ENCODE results near the gene TMEFF2. TPM values are rescaled to one million over a fixed set of nuclear protein-coding genes. Genes with fewer than 3 reads are reported as not detected.

Gene TMEFF2
- total and polyA plus RNA-seq, 10 of the 15 experiments (the other 5 are each of a cell fraction or from before 2014, with no cell fraction given): not detected

DNA sequence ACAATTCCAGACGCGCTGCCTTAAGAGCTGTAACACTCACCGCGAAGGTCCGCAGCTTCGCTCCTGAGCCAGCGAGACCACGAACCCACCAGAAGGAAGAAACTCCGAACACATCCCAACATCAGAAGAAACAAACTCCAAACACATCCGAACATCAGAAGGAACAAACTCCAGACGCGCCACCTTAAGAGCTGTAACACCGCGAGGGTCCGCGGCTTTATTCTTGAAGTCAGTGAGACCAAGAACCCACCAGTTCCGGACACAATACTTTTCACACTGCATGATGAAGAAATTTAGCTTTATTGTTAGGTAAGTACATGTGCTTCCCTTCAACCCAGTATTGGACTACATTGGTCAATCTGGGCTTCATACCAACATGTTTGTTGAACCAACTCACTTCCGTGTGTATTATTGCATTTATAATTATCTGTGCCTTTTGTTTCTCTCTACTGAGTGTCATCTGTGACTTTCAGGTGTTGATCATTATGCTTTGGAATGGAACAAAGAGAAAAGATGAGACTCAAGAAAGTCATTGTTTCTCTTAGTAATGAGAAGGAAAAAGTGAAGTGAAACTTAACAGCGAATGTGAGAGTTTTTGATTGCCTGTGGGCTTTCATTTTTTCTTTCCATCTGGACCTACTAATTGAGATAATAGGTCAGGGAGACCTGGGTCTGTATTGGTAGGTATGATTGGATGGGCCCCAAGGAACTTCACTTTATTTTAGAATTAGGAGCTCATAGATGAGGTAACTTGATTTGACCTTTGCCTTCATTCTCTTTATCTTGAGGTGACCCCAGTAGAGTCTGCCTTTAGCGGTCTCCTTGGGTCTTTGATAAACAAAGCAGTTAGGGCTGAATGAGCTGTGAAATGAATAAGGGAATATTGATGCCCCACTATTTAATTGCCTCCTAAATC lies 271.7 kb downstream of the TMEFF2 start (continued):
- TF ChIP-seq, protein P1, sequence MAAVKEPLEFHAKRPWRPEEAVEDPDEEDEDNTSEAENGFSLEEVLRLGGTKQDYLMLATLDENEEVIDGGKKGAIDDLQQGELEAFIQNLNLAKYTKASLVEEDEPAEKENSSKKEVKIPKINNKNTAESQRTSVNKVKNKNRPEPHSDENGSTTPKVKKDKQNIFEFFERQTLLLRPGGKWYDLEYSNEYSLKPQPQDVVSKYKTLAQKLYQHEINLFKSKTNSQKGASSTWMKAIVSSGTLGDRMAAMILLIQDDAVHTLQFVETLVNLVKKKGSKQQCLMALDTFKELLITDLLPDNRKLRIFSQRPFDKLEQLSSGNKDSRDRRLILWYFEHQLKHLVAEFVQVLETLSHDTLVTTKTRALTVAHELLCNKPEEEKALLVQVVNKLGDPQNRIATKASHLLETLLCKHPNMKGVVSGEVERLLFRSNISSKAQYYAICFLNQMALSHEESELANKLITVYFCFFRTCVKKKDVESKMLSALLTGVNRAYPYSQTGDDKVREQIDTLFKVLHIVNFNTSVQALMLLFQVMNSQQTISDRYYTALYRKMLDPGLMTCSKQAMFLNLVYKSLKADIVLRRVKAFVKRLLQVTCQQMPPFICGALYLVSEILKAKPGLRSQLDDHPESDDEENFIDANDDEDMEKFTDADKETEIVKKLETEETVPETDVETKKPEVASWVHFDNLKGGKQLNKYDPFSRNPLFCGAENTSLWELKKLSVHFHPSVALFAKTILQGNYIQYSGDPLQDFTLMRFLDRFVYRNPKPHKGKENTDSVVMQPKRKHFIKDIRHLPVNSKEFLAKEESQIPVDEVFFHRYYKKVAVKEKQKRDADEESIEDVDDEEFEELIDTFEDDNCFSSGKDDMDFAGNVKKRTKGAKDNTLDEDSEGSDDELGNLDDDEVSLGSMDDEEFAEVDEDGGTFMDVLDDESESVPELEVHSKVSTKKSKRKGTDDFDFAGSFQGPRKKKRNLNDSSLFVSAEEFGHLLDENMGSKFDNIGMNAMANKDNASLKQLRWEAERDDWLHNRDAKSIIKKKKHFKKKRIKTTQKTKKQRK (IDR thresholded peaks at IDR 0.05; ENCODE audit: low read depth, low read length): no peak
- TF ChIP-seq ZNF384 (IDR thresholded peaks at IDR 0.05; ENCODE audit: borderline replicate concordance, low read depth, low read length): peak; percentile 44; the same call in 1 of the 2 replicates
- TF ChIP-seq CBFB (IDR thresholded peaks at IDR 0.05; ENCODE audit: low read depth): no peak
- TF ChIP-seq GABPA (IDR thresholded peaks at IDR 0.05; ENCODE audit: low read depth): peak; percentile 28; the same call in 1 of the 2 replicates
- no peak for TF ChIP-seq SRF (IDR thresholded peaks at IDR 0.05; ENCODE audit: low read depth in 2 of 2, low read length in 2 of 2)
- no peak for TF ChIP-seq NFXL1 (IDR thresholded peaks at IDR 0.05; ENCODE audit: borderline replicate concordance)
- TF ChIP-seq, protein P2, sequence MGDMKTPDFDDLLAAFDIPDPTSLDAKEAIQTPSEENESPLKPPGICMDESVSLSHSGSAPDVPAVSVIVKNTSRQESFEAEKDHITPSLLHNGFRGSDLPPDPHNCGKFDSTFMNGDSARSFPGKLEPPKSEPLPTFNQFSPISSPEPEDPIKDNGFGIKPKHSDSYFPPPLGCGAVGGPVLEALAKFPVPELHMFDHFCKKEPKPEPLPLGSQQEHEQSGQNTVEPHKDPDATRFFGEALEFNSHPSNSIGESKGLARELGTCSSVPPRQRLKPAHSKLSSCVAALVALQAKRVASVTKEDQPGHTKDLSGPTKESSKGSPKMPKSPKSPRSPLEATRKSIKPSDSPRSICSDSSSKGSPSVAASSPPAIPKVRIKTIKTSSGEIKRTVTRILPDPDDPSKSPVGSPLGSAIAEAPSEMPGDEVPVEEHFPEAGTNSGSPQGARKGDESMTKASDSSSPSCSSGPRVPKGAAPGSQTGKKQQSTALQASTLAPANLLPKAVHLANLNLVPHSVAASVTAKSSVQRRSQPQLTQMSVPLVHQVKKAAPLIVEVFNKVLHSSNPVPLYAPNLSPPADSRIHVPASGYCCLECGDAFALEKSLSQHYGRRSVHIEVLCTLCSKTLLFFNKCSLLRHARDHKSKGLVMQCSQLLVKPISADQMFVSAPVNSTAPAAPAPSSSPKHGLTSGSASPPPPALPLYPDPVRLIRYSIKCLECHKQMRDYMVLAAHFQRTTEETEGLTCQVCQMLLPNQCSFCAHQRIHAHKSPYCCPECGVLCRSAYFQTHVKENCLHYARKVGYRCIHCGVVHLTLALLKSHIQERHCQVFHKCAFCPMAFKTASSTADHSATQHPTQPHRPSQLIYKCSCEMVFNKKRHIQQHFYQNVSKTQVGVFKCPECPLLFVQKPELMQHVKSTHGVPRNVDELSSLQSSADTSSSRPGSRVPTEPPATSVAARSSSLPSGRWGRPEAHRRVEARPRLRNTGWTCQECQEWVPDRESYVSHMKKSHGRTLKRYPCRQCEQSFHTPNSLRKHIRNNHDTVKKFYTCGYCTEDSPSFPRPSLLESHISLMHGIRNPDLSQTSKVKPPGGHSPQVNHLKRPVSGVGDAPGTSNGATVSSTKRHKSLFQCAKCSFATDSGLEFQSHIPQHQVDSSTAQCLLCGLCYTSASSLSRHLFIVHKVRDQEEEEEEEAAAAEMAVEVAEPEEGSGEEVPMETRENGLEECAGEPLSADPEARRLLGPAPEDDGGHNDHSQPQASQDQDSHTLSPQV (IDR thresholded peaks at IDR 0.05): no peak
- TF ChIP-seq, protein P3, sequence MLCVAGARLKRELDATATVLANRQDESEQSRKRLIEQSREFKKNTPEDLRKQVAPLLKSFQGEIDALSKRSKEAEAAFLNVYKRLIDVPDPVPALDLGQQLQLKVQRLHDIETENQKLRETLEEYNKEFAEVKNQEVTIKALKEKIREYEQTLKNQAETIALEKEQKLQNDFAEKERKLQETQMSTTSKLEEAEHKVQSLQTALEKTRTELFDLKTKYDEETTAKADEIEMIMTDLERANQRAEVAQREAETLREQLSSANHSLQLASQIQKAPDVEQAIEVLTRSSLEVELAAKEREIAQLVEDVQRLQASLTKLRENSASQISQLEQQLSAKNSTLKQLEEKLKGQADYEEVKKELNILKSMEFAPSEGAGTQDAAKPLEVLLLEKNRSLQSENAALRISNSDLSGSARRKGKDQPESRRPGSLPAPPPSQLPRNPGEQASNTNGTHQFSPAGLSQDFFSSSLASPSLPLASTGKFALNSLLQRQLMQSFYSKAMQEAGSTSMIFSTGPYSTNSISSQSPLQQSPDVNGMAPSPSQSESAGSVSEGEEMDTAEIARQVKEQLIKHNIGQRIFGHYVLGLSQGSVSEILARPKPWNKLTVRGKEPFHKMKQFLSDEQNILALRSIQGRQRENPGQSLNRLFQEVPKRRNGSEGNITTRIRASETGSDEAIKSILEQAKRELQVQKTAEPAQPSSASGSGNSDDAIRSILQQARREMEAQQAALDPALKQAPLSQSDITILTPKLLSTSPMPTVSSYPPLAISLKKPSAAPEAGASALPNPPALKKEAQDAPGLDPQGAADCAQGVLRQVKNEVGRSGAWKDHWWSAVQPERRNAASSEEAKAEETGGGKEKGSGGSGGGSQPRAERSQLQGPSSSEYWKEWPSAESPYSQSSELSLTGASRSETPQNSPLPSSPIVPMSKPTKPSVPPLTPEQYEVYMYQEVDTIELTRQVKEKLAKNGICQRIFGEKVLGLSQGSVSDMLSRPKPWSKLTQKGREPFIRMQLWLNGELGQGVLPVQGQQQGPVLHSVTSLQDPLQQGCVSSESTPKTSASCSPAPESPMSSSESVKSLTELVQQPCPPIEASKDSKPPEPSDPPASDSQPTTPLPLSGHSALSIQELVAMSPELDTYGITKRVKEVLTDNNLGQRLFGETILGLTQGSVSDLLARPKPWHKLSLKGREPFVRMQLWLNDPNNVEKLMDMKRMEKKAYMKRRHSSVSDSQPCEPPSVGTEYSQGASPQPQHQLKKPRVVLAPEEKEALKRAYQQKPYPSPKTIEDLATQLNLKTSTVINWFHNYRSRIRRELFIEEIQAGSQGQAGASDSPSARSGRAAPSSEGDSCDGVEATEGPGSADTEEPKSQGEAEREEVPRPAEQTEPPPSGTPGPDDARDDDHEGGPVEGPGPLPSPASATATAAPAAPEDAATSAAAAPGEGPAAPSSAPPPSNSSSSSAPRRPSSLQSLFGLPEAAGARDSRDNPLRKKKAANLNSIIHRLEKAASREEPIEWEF (IDR thresholded peaks at IDR 0.05; ENCODE audit: insufficient replicate concordance, low read depth, low read length): peak; percentile 81
- no peak; the same call in 1 of the 2 replicates for TF ChIP-seq NR2C1 (IDR thresholded peaks at IDR 0.05)
- peak; percentile 75 for TF ChIP-seq MEF2B (IDR thresholded peaks at IDR 0.05; ENCODE audit: partially characterized antibody, poor library complexity, severe bottlenecking)
- TF ChIP-seq MTA2 (IDR thresholded peaks at IDR 0.05; ENCODE audit: low read depth): peak; percentile 100
- TF ChIP-seq ATF7 (IDR thresholded peaks at IDR 0.05; ENCODE audit: low read depth): peak; percentile 92
- TF ChIP-seq CHD2 (IDR thresholded peaks at IDR 0.05; ENCODE audit: borderline replicate concordance, low read depth, low read length): peak; percentile 70; the same call in 1 of the 2 replicates
- TF ChIP-seq HCFC1 (IDR thresholded peaks at IDR 0.05; ENCODE audit: low read length): no peak
- 0 out of 2 replicates have a peak, but pooled peaks have one; percentile 37 for TF ChIP-seq NFYB (IDR thresholded peaks at IDR 0.05; ENCODE audit: insufficient read depth, low read depth, low read length)
- peak; percentile 62; the same call in 1 of the 2 replicates for TF ChIP-seq RAD51 (IDR thresholded peaks at IDR 0.05)
